AG04449 (cell line): ENCODE data around the gene GAL.

Experiments
- CTCF ChIA-PET: fragments of 350-600 bp; formaldehyde crosslinking; extraction: SDS; loops from one replicate; lab custom pipeline; 2021; ENCODE audit warnings: antibody characterized with exemption; lab: Yijun Ruan, JAX
- POLR2A ChIA-PET: fragments of 400-600, 350-600 bp; formaldehyde crosslinking; extraction: SDS; loops from one replicate; lab custom pipeline; 2020; ENCODE audit warnings: antibody characterized with exemption, inconsistent platforms; lab: Yijun Ruan, JAX
- DNase-seq: peaks from one replicate; pipeline ENCODE4 v3.0.0-alpha.2; 2010; ENCODE audit warnings: low read depth, low spot score
- H3K4me3 ChIP-seq: 2 replicates; pipeline ENCODE4 v1.5.1; 2011; ENCODE audit warnings: low read depth, mild to moderate bottlenecking, control low read depth, low read length
- TF ChIP-seq, protein P1 (sequence below): IDR thresholded peaks from one replicate; pipeline ENCODE4 v1.5.1; 2011; ENCODE audit warnings: mild to moderate bottlenecking, moderate library complexity, low read length, control low read depth, inconsistent platforms; ENCODE audit not compliant: insufficient read depth; ENCODE audit errors: missing control alignments

Gene GAL

DNA sequence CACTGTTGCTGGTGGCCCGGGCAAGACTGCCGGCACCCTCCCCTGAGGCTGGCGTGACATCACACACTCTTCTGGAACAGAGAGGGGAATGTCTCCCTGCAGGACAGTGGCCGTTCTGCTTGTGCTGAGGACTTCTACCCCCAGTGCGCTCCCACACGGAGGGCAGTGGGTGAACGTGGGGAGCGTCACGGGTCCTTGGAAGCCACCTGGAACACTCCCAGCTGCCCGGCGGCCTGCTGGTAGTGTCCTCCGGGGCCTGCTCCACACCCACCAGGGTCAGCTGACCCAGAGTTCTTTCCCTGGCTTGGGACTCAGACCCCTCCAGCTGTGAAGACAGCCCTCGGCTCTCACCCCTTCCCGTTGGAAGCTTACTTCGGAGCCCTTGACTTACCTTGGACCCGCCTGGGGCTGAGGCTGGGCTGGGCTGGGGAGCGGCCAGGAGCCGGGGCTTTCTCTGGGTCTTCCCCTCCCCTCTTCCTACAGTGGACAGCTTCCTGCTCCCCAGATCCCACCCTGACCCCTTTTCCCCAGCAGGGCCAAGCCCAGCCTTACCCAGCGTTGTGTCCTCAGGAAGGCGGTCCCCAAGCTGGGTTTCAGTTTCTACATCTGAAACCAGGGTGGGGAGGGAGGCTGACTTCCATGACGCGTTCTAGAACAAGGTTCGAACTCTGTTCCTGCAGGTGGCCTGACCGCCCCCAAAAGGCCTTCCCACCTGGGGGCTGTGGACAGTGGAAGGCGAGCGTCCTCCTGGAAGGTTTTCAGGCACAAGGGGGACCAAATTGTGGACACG lies 14.8 kb upstream of the GAL start:
- CTCF ChIA-PET = no interaction called here
- TF ChIP-seq, protein P1, sequence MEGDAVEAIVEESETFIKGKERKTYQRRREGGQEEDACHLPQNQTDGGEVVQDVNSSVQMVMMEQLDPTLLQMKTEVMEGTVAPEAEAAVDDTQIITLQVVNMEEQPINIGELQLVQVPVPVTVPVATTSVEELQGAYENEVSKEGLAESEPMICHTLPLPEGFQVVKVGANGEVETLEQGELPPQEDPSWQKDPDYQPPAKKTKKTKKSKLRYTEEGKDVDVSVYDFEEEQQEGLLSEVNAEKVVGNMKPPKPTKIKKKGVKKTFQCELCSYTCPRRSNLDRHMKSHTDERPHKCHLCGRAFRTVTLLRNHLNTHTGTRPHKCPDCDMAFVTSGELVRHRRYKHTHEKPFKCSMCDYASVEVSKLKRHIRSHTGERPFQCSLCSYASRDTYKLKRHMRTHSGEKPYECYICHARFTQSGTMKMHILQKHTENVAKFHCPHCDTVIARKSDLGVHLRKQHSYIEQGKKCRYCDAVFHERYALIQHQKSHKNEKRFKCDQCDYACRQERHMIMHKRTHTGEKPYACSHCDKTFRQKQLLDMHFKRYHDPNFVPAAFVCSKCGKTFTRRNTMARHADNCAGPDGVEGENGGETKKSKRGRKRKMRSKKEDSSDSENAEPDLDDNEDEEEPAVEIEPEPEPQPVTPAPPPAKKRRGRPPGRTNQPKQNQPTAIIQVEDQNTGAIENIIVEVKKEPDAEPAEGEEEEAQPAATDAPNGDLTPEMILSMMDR = no peak
- no peak for DNase-seq
- no peak overlapping the region for H3K4me3 ChIP-seq
- POLR2A ChIA-PET = no interaction called here

DNA sequence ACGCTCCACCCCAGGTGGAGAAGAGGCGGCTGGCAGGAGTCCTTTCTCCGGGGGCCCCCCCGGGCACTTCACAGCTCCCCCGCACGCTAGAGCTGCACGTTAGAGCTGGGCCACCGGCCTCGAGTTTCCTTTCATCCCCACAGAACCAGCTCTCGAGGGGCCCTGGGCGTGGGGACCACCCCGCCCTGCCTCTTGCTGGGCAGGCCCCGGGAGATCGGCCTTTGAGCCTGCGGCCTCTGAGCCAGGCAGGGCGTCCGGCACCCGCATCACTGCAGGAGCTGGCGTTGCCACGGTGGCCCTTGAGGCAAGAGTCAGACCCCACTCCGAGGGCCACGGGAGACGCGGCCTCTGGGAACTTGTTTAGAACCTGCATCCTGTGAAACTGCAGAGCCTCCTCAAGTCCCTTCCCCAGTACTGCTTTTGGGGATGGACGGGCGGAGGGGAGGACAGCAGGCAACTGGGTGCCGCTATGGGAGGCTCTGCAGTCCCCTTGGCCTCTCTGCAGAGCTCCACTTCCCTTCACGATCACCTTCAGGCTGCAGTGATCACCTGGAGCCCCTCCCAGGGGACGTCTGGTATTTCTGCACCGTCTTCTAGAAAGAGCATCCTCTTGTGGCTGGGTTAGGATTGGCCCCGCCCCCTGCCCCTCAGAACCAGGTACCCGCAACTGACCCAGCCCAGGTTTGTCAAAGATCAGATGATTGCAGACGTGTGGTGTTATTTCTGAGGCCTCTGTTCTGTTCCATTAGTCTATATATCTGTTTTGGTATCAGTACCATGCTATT lies 13.9 kb upstream of the GAL start:
- DNase-seq = no peak
- TF ChIP-seq, protein P1 = no peak
- ChIA-PET CTCF (no interaction called here), POLR2A (no interaction called here)
- H3K4me3 ChIP-seq = no peak overlapping the region

DNA sequence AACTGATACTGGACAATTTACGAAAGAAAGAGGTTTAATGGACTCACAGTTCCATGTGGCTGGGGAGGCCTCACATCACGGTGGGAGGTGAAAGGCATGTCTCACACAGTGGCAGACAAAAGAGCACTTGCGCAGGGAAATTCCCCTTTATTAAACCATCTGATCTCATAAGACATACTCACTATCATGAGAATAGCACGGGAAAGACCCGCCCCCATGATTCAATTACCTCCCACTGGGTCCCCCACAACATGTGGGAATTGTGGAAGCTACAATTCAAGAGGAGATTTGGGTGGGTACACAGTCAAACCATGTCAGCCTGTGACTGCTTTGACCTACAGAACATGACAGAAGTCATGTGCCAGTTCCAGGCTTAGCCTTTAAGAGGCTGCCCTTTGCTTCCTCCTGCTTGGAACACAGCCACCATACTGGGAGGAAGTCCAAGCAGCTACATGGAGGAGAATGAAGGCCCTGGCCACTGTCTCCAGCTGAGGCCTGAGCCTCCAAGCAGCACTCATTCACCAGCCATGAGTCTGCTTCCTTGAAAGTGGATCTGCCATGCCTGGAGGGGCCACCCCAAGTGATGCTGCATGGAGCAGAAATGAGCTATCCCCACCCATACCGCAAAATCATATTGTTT lies 10.9 kb upstream of the GAL start:
- DNase-seq = no peak
- CTCF ChIA-PET = no interaction called here
- TF ChIP-seq, protein P1 = no peak
- POLR2A ChIA-PET = no interaction called here
- no peak overlapping the region for H3K4me3 ChIP-seq

DNA sequence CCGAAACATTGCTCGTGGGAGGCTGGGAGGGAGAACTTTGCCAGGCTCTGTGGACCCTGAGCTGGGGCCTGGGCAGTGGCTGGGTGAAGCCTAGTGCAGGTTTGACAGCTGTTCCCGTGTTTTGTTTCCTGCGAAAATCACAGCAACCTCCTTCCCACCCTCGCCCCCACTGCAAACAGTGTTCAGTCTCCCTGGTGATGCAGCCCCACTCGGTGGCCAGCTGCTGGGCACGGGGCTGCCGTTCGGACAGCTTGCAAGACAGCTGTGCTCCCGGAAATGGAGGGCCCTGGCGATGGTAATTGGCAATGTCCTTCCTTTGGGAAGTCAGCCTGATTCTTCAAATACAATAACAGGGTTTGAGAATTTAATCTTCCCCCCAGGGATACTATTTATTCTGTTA lies 10.4 kb upstream of the GAL start:
- TF ChIP-seq, protein P1 = no peak
- DNase-seq = no peak
- CTCF ChIA-PET = no interaction called here
- POLR2A ChIA-PET = no interaction called here
- no peak overlapping the region for H3K4me3 ChIP-seq

DNA sequence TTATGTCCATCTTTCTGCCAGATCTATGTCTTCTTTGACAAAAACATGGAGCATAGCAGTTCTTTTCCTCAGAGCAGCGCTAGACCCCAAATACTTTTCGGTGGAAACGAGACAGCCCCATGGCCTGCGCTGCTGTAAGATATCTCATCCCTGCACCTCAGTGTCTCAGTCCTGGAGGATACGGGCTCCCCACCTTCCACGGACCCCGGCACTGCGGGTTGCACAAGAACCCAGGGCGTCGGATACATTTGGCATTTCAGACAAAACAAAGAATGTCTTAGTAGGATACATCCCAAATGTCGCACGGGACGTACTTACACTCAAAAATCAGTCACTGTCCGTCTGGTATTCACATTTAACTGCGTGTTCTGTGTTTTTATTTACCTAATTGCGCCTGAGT lies 9.9 kb upstream of the GAL start:
- POLR2A ChIA-PET = no interaction called here
- no peak for DNase-seq
- TF ChIP-seq, protein P1 = no peak
- CTCF ChIA-PET = no interaction called here
- H3K4me3 ChIP-seq = no peak overlapping the region

DNA sequence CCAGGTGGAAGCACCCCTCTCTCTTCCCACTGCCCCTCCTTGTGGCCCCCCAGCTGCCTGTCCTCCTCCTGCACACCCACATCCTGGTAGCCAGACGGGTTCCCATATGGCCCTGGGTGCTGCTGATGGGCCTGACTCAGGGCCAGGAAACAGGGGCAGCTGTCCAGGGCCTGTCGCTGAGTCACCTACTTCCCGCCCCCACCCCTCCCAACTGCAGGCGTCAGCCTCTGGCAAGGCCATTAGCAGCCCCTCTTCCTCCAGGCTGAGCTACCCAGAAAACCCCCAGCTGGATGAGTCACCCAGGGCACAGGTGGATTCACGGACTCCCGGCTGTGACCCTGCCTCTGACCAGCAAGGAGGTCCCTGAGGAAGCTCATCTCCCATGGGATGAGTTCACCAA lies 6.9 kb upstream of the GAL start:
- H3K4me3 ChIP-seq = no peak overlapping the region
- POLR2A ChIA-PET = interaction anchor here (0.6 kb wide), 1 partner anchor 120 kb away, joined by 3 read pairs; no protein-coding TSS in a partner anchor
- CTCF ChIA-PET = no interaction called here
- peak; percentile 3 for DNase-seq
- TF ChIP-seq, protein P1 = no peak
